ENCODE data around the gene RAB43.
"Not testable (repeated sequence)": the region's sequence is repeated elsewhere in the genome, so short reads cannot be mapped to it uniquely, and the experiment has no call there.

The RAB43 gene

DNA sequence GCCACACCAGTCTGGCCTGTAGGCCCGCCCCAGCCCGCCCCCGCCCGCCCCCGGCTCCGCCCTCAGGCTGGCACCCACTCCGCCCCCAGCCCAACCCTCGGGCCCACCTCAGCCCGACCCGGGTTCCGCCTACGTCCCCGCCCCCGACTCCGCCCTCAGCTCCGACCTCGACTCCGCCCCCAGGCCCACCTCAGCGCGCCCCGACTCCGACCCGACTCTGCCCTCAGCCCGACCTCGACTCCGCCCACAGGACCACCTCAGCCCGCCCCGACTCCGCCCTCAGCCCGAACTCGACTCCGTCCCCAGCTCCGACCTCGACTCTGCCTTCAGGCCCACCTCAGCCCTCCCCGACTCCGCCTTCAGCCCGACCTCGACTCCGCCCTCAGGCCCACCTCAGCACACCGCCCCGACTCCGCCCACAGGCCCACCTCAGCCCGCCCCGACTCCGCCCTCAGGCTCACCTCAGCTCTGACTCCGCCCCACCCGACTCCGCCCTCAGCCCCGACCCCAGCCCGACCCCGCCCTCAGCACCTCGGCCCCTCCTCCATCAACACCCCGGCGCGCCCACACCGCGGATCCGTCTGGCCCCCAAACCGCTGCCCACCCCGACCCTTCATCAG lies at the start of gene RAB43:
Gene RAB43, minus strand, starts transcription at position 13 of the 620 bp plus-strand sequence. CDS start 315 bp downstream, outside the sequence.
- DNase-seq = peak; percentile 50 to 56

DNA sequence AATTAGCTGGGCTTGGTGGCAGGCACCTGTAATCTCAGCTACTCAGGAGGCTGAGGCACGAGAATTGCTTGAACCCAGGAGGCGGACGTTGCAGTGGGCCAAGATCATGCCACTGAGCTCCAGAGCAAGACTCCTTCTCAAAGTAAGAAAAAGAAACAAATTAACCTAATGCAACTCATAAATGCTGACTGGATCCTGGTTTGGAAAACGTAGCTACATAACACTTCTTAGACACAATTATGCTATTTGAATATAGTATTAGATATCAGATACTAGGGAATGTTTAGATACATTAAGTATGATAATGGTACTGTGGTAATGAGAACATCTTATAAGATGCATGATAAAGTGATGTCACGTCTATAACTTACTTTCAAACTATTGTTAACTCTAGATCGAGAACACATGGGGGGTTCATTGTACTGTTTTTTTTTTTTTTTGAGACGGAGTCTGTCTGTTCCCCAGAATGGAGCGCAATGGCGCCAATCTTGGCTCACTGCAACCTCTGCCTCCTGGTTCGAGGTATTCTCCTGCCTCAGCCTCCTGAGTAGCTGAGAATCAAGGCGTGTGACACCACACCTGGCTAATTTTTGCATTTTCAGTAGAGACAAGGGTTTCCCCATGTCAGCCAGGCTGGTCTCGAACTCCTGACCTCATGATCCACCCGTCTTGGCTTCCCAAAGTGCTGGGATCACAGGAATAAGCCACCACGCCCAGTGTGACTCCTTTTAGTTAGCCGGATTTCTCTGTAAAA lies 45.2 kb upstream of the RAB43 start:
- DNase-seq = no peak

DNA sequence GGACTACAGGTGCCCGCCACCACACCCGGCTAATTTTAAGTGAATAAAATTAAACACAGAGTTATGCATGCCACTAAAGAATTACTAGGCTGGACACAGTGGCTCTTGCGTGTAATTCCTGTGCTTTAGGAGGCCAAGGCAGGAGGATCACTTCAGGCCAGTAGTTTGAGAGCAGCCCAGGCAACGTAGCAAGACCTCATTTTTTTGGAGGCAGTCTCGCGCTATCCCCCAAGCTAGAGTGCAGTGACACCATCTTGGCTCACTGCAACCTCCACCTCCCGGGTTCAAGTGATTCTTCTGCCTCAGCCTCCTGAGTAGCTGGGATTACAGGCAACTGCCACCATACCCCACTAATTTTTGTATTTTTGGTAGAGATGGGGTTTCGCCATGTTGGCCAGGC lies 44.0 kb upstream of the RAB43 start:
- not testable (repeated sequence) for DNase-seq

DNA sequence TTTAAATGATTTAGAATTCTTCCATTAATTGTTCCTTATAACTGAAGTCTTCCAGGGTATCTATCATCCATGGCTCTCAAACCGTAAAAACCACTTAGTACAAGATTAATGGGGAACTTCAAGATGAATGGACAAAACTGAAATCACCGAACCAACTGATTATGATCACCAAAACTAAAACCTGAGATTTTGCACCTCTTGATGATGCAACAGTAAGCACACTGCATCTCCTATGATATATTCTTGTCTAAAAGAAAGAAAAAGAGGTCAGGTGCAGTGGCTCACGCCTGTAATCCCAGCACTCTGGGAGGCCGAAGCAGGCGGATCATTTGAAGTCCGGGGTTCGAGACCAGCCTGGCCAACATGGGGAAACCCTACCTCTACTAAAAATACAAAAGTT lies 42.9 kb upstream of the RAB43 start:
- DNase-seq = no peak

DNA sequence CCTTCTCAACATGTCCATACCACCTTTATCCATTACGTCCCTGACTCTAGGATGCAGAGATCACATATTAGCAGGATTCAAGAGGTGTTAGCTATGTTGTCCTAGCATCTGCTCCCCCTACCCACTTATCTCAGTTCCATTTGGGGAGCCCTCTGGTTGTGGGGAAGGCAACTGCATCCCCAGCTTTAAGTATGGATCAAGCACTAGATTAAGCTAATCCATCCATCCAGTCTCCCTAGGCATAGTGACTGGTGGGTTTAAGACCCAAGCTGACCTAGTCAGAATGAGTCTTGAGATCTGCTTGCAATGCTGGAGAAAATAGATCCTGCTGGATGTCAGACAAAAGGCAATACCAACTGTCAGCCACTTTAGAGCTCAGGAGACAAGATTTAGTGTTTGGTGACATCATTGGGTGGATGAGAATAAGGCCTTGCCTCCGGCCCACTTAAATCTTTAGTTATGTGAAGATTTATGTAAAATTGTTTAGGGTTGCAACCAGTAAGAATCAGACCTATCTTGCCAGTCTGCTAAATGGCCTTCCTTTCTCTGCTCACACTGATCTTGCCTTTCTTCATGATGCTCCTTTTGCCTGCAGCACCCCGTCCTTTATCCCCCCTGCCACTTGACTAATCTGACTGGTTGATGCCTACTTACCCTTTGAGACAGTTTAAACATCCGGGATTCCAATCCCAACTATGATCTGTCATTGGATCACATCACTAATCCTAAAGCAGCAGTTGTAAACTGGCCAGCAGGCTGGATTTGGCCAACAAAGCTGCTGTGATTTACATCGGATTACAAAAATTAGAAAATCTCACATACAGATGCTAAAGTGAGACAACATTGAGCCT lies 41.4 kb upstream of the RAB43 start:
- DNase-seq = no peak

DNA sequence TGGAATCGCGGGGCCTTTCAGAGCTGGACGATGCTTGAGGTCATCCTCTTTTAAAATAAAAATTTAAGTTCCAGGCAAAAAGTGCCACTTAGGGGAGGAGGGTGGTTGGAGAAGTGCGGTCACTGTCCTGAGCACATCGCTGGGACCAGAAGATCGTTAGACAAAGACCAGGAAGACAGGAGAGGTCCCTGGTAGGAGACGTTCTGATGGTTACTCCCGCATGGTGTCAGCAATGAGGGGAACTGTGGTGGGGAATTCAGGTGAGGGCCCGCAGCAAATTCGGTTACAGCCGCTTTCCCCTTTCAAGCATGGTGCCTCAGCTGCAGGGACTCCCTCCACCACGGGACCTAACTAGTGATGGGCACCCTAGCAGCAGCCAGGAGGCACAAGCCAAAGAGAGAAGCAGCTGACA lies 40.3 kb upstream of the RAB43 start:
- DNase-seq = no peak

DNA sequence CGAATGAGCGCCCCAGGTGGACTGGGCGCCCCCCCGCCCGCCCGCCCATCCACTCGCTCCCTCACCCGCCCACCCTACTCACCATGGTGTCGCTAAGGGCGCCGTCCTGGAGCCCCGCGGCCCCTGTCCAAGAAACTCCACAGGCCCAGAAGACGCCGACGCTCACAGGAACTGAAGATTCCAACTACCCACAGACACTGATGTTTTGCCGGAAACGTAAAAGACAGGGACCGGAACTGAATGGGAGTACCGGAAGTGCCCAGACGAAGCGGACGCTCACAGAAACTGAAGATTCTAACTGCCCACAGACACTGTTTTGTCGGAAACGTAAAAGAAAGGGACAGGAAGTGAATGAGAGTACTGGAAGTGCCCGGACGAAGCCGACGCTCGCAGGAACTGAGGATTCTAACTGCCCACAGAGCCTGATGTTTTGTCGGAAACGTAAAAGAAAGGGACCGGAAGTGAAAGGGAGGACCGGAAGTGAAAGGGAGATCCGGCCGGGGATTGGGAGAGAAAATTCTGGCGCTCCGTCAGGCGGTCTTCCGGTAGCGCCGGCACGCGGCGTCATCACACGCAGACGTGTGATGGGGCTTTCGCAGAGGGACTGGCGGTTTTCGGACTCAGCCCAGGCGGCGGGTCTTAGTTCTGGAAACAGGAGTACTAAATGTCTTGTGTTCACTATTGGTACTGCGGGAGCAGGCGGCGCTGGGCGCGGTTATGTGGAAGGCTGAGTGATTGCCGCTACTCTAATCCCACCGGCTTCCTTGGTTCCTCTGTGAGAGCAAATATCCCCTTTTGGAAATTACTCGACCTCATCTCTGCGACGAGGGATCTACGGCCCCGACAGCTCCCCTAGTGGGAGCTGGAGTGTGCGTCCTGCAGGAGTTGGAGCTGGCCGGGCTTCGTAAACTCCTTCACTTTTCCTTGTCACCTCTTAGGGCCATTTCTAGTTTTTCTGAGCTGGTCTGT lies 39.6 kb upstream of the RAB43 start, which contains the start of gene ISY1:
Gene ISY1, minus strand, starts transcription at position 173 of the 969 bp plus-strand sequence. Its CDS starts 88 bp downstream, at position 85.
- peak; percentile 90 to 96 for DNase-seq

DNA sequence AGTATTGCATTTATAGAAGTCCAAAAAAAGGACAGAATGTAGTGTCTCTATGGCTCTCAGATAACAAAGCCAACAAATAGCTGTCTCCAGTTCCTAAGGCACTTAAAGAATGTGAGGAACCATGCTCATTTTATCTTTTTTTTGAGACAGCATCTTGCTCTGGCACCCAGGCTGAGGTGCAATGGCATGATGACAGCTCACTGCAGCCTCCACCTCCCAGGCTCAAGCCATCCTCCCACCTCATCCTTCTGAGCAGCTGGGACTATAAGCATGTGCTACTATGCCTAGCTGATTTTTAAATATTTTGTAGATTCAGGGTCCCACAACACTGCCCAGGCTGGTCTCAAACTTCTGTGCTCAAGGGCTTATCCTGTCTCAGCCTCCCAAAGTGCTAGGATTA lies 23.2 kb upstream of the RAB43 start:
- DNase-seq = no peak

DNA sequence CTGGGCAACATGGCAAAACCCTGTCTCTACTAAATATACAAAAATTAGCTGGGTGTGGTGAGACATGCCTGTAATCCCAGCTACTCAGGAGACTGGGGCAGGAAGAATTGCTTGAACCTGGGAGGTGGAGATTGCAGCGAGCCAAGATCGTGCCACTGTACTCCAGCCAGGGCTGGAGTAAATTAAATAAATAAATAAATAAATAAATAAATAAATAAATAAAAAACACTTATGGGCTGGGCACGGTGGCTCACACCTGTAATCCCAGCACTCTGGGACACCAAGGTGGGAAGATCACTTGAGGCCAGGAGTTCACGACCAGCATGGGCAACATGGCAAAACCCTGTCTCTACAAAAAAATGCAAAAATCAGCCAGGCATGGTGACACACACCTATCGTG lies 19.4 kb upstream of the RAB43 start:
- not testable (repeated sequence) for DNase-seq

DNA sequence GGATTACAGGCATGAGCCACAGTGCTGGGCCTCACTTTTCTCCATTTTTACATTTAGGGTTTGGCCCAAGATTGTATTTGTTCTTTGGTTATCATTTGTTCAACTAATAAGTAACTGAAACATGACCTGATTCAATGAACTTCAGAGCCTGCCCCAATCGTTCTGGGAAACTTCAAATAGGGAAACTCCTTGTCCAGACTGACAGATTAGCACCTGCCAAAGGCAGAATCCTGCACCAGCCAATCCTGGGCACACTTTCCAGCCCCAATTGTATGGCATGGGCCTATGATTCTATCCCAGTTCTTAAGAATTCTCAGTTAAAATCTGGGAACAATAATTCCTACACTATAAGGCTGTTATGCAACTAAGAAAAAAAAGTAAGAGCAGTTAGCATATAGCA lies 18.3 kb upstream of the RAB43 start:
- no peak for DNase-seq

DNA sequence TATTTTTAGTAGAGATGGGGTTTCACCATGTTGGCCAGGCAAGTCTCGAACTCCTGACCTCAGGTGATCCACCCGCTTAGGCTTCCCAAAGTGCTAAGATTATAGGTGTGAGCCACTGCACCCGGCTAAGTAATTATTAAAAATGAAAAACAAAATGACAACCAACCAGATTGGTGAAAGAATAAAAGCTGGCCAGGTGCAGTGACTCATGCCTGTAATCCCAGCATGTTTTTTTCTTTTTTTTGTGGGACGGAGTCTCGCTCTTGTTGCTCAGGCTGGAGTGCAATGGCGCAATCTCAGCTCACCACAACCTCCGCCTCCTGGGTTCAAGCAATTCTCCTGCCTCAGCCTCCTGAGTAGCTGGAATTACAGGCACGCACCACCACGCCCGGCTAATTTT lies 14.7 kb upstream of the RAB43 start:
- not testable (repeated sequence) for DNase-seq

DNA sequence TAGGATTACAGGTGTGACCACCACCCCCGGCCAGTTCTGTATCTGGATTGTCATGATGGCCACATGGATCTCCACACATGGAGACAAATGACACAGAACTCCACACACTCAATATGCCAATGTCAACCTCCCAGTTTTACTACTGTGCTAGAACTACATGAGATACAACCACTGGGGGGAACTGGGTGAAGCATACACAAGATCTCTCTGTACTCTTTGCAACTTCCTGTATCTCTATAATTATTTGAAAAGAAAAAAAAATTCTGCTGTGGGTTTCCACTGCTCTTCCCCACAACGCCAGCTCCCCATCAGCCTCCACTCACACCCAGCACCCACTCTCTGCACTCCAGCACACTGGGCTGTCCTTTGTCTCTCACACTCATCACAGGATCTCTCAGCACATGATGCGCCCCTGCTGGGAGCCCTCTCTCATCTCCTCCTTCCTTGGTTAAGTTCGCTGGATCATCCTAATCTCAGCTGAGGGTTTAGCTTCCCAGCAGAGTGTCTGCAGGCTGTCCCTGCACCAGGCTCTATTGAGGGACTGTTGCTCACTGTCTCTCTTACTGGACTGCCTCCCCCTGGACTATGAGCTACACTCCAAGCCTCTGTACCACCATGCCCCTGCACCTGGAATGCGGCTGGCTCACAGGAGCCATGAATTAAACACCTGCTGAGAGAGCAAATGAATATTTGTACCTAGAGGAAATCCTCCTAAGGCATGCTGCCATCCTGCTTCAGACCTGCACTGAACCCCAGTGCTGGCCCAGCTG lies 10.7 kb upstream of the RAB43 start:
- no peak for DNase-seq

DNA sequence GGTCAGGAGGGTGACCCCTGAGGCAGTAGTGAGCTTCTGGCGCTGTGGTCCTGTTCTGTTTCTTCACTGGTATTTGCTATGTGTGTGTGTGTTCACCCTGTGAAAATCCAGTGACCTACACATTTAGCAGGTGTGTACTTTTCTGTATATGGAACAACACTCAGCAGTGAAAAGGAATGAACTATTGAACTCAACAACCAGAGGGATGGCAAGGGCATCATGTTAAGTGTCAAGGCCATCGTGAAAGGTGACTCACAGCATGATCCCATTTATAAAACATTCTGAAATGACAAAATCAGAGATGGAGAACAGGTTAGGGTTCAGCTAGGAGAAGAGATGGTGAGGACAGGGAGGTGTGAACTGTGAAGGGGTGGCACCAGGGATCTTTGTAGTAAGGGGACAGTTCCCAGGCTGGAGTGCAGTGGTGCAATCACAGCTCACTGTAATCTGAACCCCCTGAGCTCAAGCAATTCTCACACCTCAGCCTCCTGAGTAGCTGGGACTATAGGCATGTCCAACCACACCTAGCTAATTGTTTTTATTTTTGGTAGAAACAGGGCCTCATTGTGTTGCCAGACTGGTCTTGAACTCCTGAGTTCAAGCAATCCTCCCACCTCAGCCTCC lies 10.0 kb upstream of the RAB43 start:
- DNase-seq = no peak

DNA sequence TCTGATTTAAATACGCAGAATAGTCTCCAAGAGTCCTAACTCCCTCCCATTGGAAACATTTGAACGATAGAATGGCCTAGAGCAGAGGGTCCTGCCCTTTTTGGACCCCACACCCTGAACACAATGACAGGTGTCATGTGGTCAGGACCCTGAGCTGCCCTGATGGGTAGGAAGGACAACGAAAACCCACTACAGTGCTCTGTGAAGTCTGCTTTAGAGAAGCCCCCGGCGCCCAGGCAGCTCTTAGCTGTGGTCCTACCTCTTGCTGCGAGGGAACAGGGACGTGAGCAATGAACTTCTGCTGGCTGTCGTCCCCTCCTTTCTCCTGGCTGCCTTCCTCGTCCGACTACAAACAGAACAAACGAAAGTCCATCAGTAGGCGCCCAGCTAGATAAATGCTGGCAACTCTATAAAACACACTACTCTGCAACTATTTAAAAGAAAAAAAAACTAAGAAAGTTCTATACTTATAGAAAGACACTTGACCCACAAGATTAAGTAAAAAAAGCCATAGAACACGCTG lies 8.7 kb upstream of the RAB43 start:
- DNase-seq = no peak

DNA sequence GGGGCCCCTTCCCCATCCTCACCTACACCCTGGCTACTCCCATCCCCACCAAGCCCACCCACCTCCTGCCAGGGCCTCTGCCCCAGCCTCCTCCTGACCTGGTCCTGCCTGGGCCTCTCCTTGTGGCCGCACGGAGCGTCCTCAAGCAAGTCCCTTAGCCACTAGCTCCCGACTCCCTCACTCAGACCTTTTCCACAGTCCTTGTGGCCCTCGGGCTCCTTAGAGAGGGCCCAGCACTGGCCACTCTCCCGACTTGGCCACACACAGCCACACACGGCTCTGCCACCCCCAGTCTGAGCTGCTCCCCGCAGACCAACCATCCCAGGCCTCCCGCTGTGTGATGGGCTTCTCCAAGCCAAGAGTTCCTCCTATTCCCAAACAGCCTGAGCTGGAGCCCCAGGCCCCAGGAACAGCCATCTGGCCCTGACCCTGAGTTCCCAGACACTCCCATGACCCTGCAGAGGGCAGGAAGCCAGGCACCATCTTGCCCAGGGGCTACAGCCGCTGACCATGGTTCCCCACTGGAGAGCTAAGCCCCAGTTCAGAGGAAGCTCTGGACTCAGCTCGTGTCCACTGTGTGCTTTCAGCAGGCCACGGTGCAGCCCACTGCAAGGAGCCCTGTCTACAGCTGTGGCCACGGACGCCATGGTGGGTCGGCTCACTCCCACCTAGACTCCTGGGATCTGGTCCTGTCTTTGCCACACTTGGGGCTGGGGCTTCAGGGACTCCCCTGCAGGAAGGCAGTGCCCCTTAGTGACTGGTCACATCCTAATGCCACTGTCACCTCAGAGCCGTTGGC lies 7.0 kb upstream of the RAB43 start:
- DNase-seq = no peak

DNA sequence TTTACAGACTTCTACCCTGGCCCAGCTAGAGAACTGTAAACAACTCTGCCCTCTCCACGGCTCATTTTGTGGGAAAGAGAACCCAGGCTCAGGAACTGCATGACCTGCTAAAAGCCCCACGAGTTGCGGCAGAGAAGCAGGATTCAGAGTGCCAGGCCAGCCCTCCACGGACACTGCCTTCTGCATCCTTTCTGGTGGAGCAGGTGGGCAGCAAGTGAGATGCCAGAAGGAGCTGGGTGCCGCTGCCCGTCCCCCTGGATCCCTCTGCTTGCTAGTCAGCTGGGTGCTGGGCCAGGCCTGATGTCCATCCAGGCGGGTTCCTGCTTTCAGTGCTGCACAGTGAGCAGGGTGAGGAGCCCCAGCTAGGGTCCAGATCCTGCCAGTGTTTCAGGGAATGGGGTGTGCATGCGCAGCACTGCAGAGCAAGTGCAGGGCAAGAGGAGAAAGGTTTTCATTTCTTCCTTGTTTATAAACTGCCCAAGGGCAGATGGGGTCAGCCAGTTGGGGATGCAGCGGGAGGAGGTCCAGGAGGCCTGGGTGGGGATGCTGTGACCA lies 5.2 kb upstream of the RAB43 start:
- DNase-seq = no peak

DNA sequence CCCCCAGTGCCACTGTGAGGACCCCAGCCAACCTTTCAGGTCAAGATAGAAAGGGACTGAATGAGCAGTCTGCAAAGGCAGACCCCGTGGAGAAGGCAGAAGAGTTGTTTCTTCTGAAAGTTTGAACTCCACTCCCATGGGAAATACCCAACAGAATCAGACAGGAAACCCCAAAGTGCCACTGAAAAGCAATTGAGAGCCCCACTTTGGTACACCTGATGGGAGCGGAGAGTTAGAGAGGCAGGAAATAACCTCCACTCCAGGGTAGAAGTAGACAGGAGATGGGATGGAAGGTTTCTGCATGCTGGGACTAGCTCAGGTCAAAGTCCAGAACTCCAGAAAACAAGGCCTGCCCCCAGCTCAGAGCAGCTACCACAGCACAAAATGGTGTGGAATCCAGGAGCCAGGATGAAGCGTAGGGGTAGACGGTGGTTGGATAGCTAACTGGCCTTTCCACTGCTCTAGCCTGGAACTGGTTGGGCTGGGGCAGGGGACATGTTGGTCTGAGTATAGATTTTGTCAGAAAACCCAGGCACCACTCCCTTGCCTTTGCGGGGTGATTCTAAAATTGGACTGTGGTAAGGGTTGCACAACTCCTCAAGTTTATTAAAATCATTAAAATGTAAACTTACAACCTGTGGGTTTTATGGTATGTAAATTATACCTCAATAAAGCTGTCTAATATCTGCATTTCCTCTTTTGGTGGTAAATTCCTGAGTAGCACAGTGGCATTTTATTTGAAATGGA lies 1.9 kb upstream of the RAB43 start:
- no peak for DNase-seq

DNA sequence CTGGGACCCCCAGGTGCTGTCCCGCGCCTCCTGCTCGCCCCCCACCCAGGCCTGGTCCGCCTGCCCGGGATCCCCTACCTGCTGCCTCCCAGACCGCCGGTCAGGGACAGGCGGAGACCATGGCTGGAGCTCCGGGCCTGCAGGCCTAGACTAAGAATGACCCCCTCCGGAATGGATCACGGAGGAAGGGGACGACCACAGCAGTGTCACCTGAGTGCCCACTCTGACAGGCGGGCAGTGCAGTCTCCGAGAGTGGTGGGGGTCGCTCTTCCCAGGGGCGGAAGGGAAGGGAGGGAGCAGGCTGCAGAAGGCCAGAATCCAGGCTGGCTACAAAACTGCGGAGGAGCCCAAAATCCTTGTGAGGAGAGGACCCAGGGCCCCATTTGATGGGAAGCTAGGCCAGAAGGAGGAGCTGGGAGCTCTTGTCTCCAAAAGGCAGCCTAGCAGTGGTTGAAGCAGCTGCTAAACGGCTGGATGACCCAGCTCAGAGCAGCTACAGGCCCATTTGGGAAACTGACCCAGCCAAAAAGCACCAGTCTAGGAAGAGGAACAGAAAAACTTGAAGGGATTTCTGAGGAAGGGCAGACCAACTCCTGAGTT lies 908 bp upstream of the RAB43 start:
- no peak for DNase-seq
